IMR-90 (cell line): ENCODE results near the gene SMIM33. TPM values are rescaled to one million over a fixed set of nuclear protein-coding genes. Genes with fewer than 3 reads are reported as not detected.
"Not testable (repeated sequence)": the region's sequence is repeated elsewhere in the genome, so short reads cannot be mapped to it uniquely, and the experiment has no call there.

ENCODE experiments used
- ATAC-seq: fragments of 200-7000 bp; cut with Tn5 transposase; 2 replicates; pipeline ENCODE4 v1.9.1; 2020; ENCODE audit warnings: low read depth, mild to moderate bottlenecking, moderate library complexity
- BruUV-seq: library from RNA; stranded (reverse); fragments of 400-500 nt; replicated peaks from 2 replicates; lab custom pipeline; 2021; lab: Mats Ljungman, UMichigan
- CTCF ChIA-PET: fragments of 300-600 bp; formaldehyde crosslinking; extraction: SDS; loops from one replicate; lab custom pipeline; 2021; ENCODE audit warnings: antibody characterized with exemption; lab: Yijun Ruan, JAX
- POLR2A ChIA-PET: fragments of 300-600 bp; sonication (Branson Sonifier 250); formaldehyde crosslinking; loops from one replicate; lab custom pipeline; 2022; ENCODE audit warnings: antibody characterized with exemption; ENCODE audit not compliant: unreplicated experiment; lab: Charles Lee
- DNase-seq: peaks from one replicate; pipeline ENCODE4 v3.0.0; 2013
- H2AFZ ChIP-seq: replicated peaks from 2 replicates; pipeline ENCODE3; 2013; ENCODE audit warnings: low read length, mild to moderate bottlenecking; ENCODE audit not compliant: poor library complexity
- H2AK5ac ChIP-seq: 2 replicates; pipeline ENCODE4 v1.6.1; 2013; ENCODE audit warnings: low read depth, low read length, inconsistent platforms
- H2AK9ac ChIP-seq: replicated peaks from 2 replicates; pipeline ENCODE3; 2013; ENCODE audit warnings: mild to moderate bottlenecking, low read depth, low read length, moderate library complexity; ENCODE audit not compliant: poor library complexity
- H2BK120ac ChIP-seq: 2 replicates; pipeline ENCODE4 v1.6.1; 2013; ENCODE audit warnings: low read depth, low read length, inconsistent platforms
- H2BK15ac ChIP-seq: 3 replicates; pipeline ENCODE4 v1.6.1; 2013; ENCODE audit warnings: low read depth, low read length, inconsistent platforms
- H2BK20ac ChIP-seq: 2 replicates; pipeline ENCODE4 v1.6.1; 2013; ENCODE audit warnings: low read depth, mild to moderate bottlenecking, inconsistent platforms, low read length, moderate library complexity
- H2BK5ac ChIP-seq: 2 replicates; pipeline ENCODE4 v1.6.1; 2013; ENCODE audit warnings: mild to moderate bottlenecking, low read depth, low read length, inconsistent platforms; ENCODE audit not compliant: poor library complexity, severe bottlenecking
- H3K14ac ChIP-seq: replicated peaks from 2 replicates; pipeline ENCODE4 v1.6.1; 2013; ENCODE audit warnings: low read depth, low read length, inconsistent platforms
- H3K18ac ChIP-seq: 2 replicates; pipeline ENCODE4 v1.6.1; 2013; ENCODE audit warnings: low read depth, low read length, control low read depth
- H3K23ac ChIP-seq: 2 replicates; pipeline ENCODE4 v1.6.1; 2013; ENCODE audit warnings: low read depth, low read length, inconsistent platforms
- H3K27ac ChIP-seq: 2 replicates; pipeline ENCODE4 v1.5.1; 2013; ENCODE audit warnings: mild to moderate bottlenecking, control low read depth, low read length; ENCODE audit not compliant: insufficient read depth
- H3K27me3 ChIP-seq: 2 replicates; pipeline ENCODE4 v1.6.1; 2013; ENCODE audit warnings: low read length; ENCODE audit not compliant: control insufficient read depth, insufficient read depth
- H3K36me3 ChIP-seq: 2 replicates; pipeline ENCODE4 v1.6.1; 2013; ENCODE audit warnings: low read length, mixed read lengths; ENCODE audit not compliant: control insufficient read depth, insufficient read depth
- H3K4ac ChIP-seq: 2 replicates; pipeline ENCODE4 v1.6.1; 2013; ENCODE audit warnings: low read depth, low read length, inconsistent platforms
- H3K4me1 ChIP-seq: 2 replicates; pipeline ENCODE4 v1.6.1; 2013; ENCODE audit warnings: low read length, mixed read lengths; ENCODE audit not compliant: control insufficient read depth, insufficient read depth
- H3K4me2 ChIP-seq: 2 replicates; pipeline ENCODE4 v1.6.1; 2013; ENCODE audit warnings: low read depth, mild to moderate bottlenecking, control low read depth, low read length, moderate library complexity
- H3K4me3 ChIP-seq: 2 replicates; pipeline ENCODE4 v1.5.1; 2013; ENCODE audit warnings: low read depth, mild to moderate bottlenecking, control low read depth, low read length, moderate library complexity; ENCODE audit not compliant: insufficient read depth
- H3K56ac ChIP-seq: 2 replicates; pipeline ENCODE4 v1.6.1; 2013; ENCODE audit warnings: low read length, inconsistent platforms; ENCODE audit not compliant: insufficient read depth; ENCODE audit errors: extremely low read depth
- H3K79me1 ChIP-seq, 2 experiments: 2 replicates each; pipeline ENCODE4 v1.6.1; 2013; ENCODE audit warnings: low read length in 2 of 2, inconsistent platforms in 1 of 2, low read depth in 1 of 2
- H3K9ac ChIP-seq: 2 replicates; pipeline ENCODE4 v1.6.1; 2013; ENCODE audit warnings: low read depth, low read length, control low read depth
- H3K9me1 ChIP-seq: 2 replicates; pipeline ENCODE4 v1.6.1; 2013; ENCODE audit warnings: low read length, inconsistent platforms; ENCODE audit not compliant: insufficient read depth
- H3K9me3 ChIP-seq: 2 replicates; pipeline ENCODE4 v1.6.1; 2013; ENCODE audit warnings: low read length; ENCODE audit not compliant: control insufficient read depth, insufficient read depth
- H4K20me1 ChIP-seq: 2 replicates; pipeline ENCODE4 v1.6.1; 2013; ENCODE audit warnings: low read length, inconsistent platforms; ENCODE audit not compliant: insufficient read depth
- H4K5ac ChIP-seq: 2 replicates; pipeline ENCODE4 v1.6.1; 2013; ENCODE audit warnings: mild to moderate bottlenecking, low read depth, low read length, control low read depth
- H4K8ac ChIP-seq, 2 experiments: 2 replicates each; pipeline ENCODE4 v1.6.1; 2013; ENCODE audit warnings: low read depth in 2 of 2, low read length in 2 of 2, control low read depth in 1 of 2, inconsistent platforms in 1 of 2
- H4K91ac ChIP-seq: 2 replicates; pipeline ENCODE4 v1.6.1; 2013; ENCODE audit warnings: low read depth, low read length, inconsistent platforms; ENCODE audit not compliant: insufficient read depth
- RAD21 ChIP-seq: IDR thresholded peaks from 2 replicates; pipeline ENCODE4 v1.6.1; 2012; ENCODE audit warnings: low read length, improper control_type of control experiment
- SMC3 ChIP-seq: fragments of 150-350 bp; IDR thresholded peaks from 2 replicates; pipeline ENCODE4 v1.6.1; 2016; ENCODE audit warnings: low read depth, mild to moderate bottlenecking, antibody characterized with exemption, low read length, moderate library complexity
- WGBS, 2 experiments: methylation state at CpG; one replicate each; pipeline versions ENCODE4 v1.1.5 to v1.1.7; 2013; ENCODE audit warnings: missing lambda C conversion rate in 2 of 2; ENCODE audit not compliant: insufficient read length in 1 of 2; ENCODE audit errors: extremely low coverage in 2 of 2; 5-methylcytosine and 5-hydroxymethylcytosine counted together
- dilution Hi-C: fragments of 300-500 bp; cut with HindIII; formaldehyde crosslinking; loops from one replicate; pipeline ENCODE4 v1.14.3; 2018; ENCODE audit warnings: low sequenced_read_pairs; ENCODE audit not compliant: unreplicated experiment
- in situ Hi-C: fragments of 300-500 bp; cut with MboI; formaldehyde crosslinking; loops from 3 replicates; pipeline ENCODE4 v1.14.3; 2019; ENCODE audit warnings: low sequenced_read_pairs, inconsistent platforms, mixed read lengths
- intact Hi-C: fragments of 100-400 bp; cut with micrococcal nuclease; formaldehyde crosslinking; loops from 2 replicates; pipeline ENCODE4 v1.10.0; 2022
- polyA plus RNA-seq, 3 experiments: library from polyadenylated mRNA; depleted of rRNA; stranded (reverse); fragments of >200 nt; gene quantifications; 2 replicates each; pipeline ENCODE4 v1.2.3, GENCODE V29; 2012; ENCODE audit warnings: low replicate concordance in 1 of 3
- total RNA-seq: library from RNA; depleted of rRNA; stranded (reverse); fragments of >200 nt; gene quantifications from 2 replicates; pipeline ENCODE4 v1.2.3, GENCODE V29; 2012
- TF ChIP-seq, protein P1 (sequence below): conservative IDR thresholded peaks from 2 replicates; pipeline ENCODE4 v1.5.1; 2012; ENCODE audit warnings: mild to moderate bottlenecking, low read depth, low read length, improper control_type of control experiment
- TF ChIP-seq, protein P2 (sequence below): fragments of 150-350 bp; IDR thresholded peaks from 2 replicates; pipeline ENCODE4 v1.6.1; 2017; ENCODE audit warnings: mild to moderate bottlenecking, antibody characterized with exemption, low read length, low read depth

Gene SMIM33
- total and polyA plus RNA-seq, 2 of the 4 experiments (the other 2 are of a cell fraction): not detected

- H3K23ac ChIP-seq, H2BK120ac ChIP-seq, H4K5ac ChIP-seq, H3K4me1 ChIP-seq, H3K27ac ChIP-seq, H3K9ac ChIP-seq, H3K9me3 ChIP-seq, H4K91ac ChIP-seq, H3K27me3 ChIP-seq, H4K20me1 ChIP-seq, H3K9me1 ChIP-seq, H3K4me3 ChIP-seq, H3K36me3 ChIP-seq, H3K4me2 ChIP-seq, H2BK20ac ChIP-seq, H2BK5ac ChIP-seq, H3K4ac ChIP-seq, H2AK5ac ChIP-seq, POLR2A ChIA-PET, BruUV-seq, H2BK15ac ChIP-seq, H3K14ac ChIP-seq, in situ Hi-C loops, H3K56ac ChIP-seq, H4K8ac ChIP-seq, H3K18ac ChIP-seq, H3K79me1 ChIP-seq: not testable (repeated sequence)
- peak; percentile 81 for ATAC-seq
- intact Hi-C loops: loop anchor here (1.0 kb wide), 1 partner anchor 91 kb away; no protein-coding TSS in a partner anchor
- TF ChIP-seq, protein P1, sequence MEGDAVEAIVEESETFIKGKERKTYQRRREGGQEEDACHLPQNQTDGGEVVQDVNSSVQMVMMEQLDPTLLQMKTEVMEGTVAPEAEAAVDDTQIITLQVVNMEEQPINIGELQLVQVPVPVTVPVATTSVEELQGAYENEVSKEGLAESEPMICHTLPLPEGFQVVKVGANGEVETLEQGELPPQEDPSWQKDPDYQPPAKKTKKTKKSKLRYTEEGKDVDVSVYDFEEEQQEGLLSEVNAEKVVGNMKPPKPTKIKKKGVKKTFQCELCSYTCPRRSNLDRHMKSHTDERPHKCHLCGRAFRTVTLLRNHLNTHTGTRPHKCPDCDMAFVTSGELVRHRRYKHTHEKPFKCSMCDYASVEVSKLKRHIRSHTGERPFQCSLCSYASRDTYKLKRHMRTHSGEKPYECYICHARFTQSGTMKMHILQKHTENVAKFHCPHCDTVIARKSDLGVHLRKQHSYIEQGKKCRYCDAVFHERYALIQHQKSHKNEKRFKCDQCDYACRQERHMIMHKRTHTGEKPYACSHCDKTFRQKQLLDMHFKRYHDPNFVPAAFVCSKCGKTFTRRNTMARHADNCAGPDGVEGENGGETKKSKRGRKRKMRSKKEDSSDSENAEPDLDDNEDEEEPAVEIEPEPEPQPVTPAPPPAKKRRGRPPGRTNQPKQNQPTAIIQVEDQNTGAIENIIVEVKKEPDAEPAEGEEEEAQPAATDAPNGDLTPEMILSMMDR: peak; percentile 73
- TF ChIP-seq, protein P2, sequence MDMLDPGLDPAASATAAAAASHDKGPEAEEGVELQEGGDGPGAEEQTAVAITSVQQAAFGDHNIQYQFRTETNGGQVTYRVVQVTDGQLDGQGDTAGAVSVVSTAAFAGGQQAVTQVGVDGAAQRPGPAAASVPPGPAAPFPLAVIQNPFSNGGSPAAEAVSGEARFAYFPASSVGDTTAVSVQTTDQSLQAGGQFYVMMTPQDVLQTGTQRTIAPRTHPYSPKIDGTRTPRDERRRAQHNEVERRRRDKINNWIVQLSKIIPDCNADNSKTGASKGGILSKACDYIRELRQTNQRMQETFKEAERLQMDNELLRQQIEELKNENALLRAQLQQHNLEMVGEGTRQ: peak; percentile 83
- TF ChIP-seq SMC3 (peak; percentile 92), RAD21 (peak; percentile 89)
- H2AK9ac ChIP-seq: peak overlapping the region; percentile 73
- peak overlapping the region; percentile 26 for H2AFZ ChIP-seq
- CTCF ChIA-PET: interaction anchor here (0.6 to 3.2 kb wide), 9 partner anchors 11 to 146 kb away, joined by 3 to 32 read pairs (median 4); partner anchors contain the start of gene DNAJC18
- WGBS, 2 experiments: no CpG with 5 or more reads among the region's 5 CpGs
- DNase-seq: peak; percentile 76
- dilution Hi-C loops: loop anchor here (25.0 kb wide), 1 partner anchor 101 kb away; the partner anchor contains the start of gene SPATA24
Measured at GRCh38 chr5:139513434-139513833, 42.6 kb downstream of the SMIM33 start.
